ENCODE measurements around the gene NEBL. TPM values are rescaled to one million over a fixed set of nuclear protein-coding genes. Genes with fewer than 3 reads are reported as not detected.
"Not testable (repeated sequence)": the region's sequence is repeated elsewhere in the genome, so short reads cannot be mapped to it uniquely, and the experiment has no call there.

The NEBL gene
- total RNA-seq = 28.4 TPM
- 2.0 TPM for polyA plus RNA-seq

DNA sequence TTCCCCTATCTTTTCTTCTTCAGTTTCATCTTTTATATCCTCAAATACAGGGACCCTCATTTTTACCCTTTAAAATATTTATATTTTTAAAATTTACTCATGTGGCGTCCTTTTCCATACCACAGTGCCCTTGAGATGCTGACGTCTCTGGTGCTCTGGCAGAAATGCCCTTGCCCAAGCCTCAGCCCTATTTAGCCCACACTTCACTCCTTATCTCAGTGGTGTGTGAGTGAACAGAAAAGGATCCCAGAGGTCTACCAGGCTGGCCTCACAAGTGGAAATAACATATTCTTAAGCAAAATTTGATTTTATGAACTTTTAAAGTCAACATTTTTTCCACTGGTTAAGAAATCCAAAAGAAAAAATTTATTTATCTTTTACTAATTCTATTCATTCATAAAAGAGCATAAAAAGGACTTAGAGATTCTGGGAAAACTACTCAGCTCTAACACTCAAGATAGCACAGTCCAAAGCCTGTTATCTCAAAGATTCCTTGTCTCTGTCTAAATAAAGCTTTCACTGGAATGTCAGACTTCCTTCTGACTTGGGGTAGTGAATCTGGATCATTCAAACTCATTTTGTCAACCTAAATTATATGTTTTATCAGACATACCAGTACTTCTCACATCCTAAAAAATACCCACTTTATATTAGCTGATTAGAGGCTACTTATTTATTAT lies at the start of gene NEBL:
Gene NEBL (minus strand): TSS at position 166 of the 680 bp plus-strand sequence. CDS start 106 bp downstream, at position 60.
- no peaks in the 10 kb centered on the region for H3K4me1 ChIP-seq (ENCODE audit: insufficient read depth)
- DNase-seq (ENCODE audit: extremely low spot score) = no peak
- H3K27ac ChIP-seq (ENCODE audit: low read depth) = no peak within 1 kb of the TSS
- no peak within 1 kb of the TSS for H3K4me3 ChIP-seq (ENCODE audit: low read depth, low read length)
- H3K36me3 ChIP-seq (ENCODE audit: insufficient read depth) = no peaks in the 10 kb centered on the region
- WGBS = 58% methylated on average over 2 of the region's 2 CpGs

- 90% methylated on average over 9 of the region's 9 CpGs for WGBS
- no peak for DNase-seq (ENCODE audit: extremely low spot score)
- Histone ChIP-seq H3K4me3 (ENCODE audit: low read depth, low read length) (no peak overlapping the region), H3K27ac (ENCODE audit: low read depth) (no peak overlapping the region), H3K4me1 (ENCODE audit: insufficient read depth) (no peaks in the 10 kb centered on the region), H3K36me3 (ENCODE audit: insufficient read depth) (no peaks in the 10 kb centered on the region)
These were observed 48.6 kb upstream of the NEBL start for GRCh38 chr10:20945546-20946332.

- no peaks in the 10 kb centered on the region for H3K36me3 ChIP-seq (ENCODE audit: insufficient read depth)
- DNase-seq (ENCODE audit: extremely low spot score) = no peak
- no peak overlapping the region for H3K4me3 ChIP-seq (ENCODE audit: low read depth, low read length)
- H3K27ac ChIP-seq (ENCODE audit: low read depth) = no peak overlapping the region
- H3K4me1 ChIP-seq (ENCODE audit: insufficient read depth) = no peaks in the 10 kb centered on the region
- WGBS = 84% methylated on average over 7 of the region's 7 CpGs
These were observed 47.8 kb upstream of the NEBL start for GRCh38 chr10:20944789-20945502.

DNA sequence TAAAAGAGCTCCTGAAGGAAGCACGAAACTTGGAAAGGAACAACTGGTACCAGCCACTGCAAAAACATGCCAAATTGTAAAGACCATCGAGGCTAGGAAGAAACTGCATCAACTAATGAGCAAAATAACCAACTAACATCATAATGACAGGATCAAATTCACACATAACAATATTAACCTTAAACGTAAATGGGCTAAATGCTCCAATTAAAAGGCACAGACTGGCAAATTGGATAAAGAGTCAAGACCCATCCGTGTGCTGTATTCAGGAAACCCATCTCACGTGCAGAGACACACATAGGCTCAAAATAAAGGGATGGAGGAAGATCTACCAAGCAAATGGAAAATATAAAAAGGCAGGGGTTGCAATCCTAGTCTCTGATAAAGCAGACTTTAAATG lies 42.3 kb upstream of the NEBL start:
- WGBS = 90% methylated on average over 4 of the region's 5 CpGs

DNA sequence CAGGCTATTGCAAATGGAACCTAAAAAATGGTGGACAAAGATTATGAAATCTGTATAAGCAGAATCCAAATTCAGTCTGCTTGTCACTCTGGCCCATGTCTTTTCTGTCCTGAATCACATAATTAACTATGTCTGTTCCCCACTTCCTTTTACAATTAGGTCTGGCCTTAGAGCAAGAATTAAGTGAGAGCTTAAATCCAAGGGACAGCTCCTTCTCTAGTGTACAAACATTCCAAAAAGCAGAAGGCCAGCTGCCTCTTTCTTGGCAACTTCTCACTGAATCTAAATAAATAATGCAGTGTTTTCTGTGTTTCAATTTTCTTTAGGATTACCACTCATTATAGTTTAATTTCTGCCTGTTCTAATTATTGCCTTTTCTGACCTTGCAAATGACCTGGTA lies 39.3 kb upstream of the NEBL start:
- Histone ChIP-seq H3K4me1 (ENCODE audit: insufficient read depth) (no peaks in the 10 kb centered on the region), H3K4me3 (ENCODE audit: low read depth, low read length) (no peak overlapping the region), H3K36me3 (ENCODE audit: insufficient read depth) (no peaks in the 10 kb centered on the region), H3K27ac (ENCODE audit: low read depth) (no peak overlapping the region)
- DNase-seq (ENCODE audit: extremely low spot score) = no peak

More for the DNA sequence above, 42.3 kb upstream of the NEBL start:
- not testable (repeated sequence) for H3K36me3 ChIP-seq (ENCODE audit: insufficient read depth); H3K4me1 ChIP-seq (ENCODE audit: insufficient read depth); H3K27ac ChIP-seq (ENCODE audit: low read depth); H3K4me3 ChIP-seq (ENCODE audit: low read depth, low read length); DNase-seq (ENCODE audit: extremely low spot score)

DNA sequence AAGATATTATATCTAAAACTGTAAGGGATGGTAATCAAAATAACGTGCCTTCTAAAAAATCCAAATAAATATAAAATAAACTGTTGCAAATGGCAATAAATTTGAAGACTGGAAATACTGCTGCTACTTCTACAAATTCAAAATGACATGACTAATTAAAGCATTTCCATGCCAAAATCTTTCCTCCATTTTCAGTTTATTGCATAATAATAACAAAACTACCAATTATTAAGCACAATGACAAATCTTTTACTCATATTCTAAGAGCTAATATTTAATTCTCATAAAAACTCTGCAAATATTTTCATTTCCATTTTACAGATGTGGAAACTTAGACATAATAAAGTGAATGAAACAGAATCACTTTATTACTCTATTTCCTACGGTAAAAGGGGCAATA lies 38.8 kb upstream of the NEBL start:
- H3K4me1 ChIP-seq (ENCODE audit: insufficient read depth) = no peaks in the 10 kb centered on the region
- WGBS = 44% methylated on average over 2 of the region's 2 CpGs
- no peaks in the 10 kb centered on the region for H3K36me3 ChIP-seq (ENCODE audit: insufficient read depth)
- no peak for DNase-seq (ENCODE audit: extremely low spot score)
- H3K27ac ChIP-seq (ENCODE audit: low read depth) = no peak overlapping the region
- no peak overlapping the region for H3K4me3 ChIP-seq (ENCODE audit: low read depth, low read length)

- WGBS = 76% methylated on average over 8 of the region's 8 CpGs
- H3K4me1 ChIP-seq (ENCODE audit: insufficient read depth) = no peaks in the 10 kb centered on the region
- H3K4me3 ChIP-seq (ENCODE audit: low read depth, low read length) = no peak overlapping the region
- no peaks in the 10 kb centered on the region for H3K36me3 ChIP-seq (ENCODE audit: insufficient read depth)
- no peak for DNase-seq (ENCODE audit: extremely low spot score)
- H3K27ac ChIP-seq (ENCODE audit: low read depth) = no peak overlapping the region
These were observed 38.2 kb upstream of the NEBL start for GRCh38 chr10:20935301-20935700.

DNA sequence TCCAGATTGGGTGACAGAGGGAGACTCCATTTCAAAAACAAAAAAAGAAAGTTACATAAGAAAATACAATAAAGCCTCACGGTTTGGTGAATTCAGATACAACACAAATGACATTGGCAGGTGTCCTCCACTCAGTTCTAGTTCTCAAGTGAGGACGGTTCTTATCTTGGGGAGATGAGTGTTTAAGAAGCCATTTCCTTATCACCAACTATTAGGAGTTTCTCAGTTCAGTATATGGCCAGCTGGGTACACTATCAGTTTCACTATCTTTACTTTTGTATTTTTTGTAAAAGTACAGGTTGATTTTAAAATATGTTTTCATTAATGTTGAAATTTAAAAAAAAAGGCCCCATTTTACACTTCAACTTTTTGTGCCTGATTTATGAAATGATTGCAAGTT lies 36.6 kb upstream of the NEBL start:
- DNase-seq (ENCODE audit: extremely low spot score) = no peak
- Histone ChIP-seq H3K4me3 (ENCODE audit: low read depth, low read length) (no peak overlapping the region), H3K4me1 (ENCODE audit: insufficient read depth) (no peaks in the 10 kb centered on the region), H3K36me3 (ENCODE audit: insufficient read depth) (peaks cover 2% of the 10 kb centered on the region), H3K27ac (ENCODE audit: low read depth) (no peak overlapping the region)
- 68% methylated on average over 2 of the region's 2 CpGs for WGBS

DNA sequence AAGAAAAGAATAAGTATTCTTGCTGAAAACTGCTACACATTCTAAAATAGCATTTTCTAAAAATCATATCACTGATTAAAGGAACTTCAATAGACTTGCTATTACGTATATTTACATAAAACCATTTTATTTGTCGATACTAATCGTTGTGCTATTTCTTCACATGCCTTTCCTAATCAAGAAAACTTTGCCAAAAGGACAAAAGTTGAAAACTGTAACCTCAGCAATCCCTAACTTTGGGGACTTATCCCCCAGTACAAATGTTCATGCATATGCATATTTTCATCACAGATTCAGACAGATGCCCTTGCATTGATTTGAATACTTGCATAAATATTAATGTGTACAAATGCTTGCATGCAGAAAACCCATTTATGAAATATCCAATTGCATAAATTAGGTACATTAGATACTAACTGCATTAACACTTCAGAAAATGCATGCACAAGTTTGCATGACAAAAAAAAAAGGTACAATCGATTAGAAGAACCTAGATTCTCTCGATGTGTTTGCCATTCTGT lies 35.6 kb upstream of the NEBL start:
- Histone ChIP-seq H3K4me3 (ENCODE audit: low read depth, low read length) (no peak overlapping the region), H3K36me3 (ENCODE audit: insufficient read depth) (peaks cover 2% of the 10 kb centered on the region), H3K27ac (ENCODE audit: low read depth) (no peak overlapping the region), H3K4me1 (ENCODE audit: insufficient read depth) (no peaks in the 10 kb centered on the region)
- 91% methylated on average over 5 of the region's 5 CpGs for WGBS
- DNase-seq (ENCODE audit: extremely low spot score) = no peak

DNA sequence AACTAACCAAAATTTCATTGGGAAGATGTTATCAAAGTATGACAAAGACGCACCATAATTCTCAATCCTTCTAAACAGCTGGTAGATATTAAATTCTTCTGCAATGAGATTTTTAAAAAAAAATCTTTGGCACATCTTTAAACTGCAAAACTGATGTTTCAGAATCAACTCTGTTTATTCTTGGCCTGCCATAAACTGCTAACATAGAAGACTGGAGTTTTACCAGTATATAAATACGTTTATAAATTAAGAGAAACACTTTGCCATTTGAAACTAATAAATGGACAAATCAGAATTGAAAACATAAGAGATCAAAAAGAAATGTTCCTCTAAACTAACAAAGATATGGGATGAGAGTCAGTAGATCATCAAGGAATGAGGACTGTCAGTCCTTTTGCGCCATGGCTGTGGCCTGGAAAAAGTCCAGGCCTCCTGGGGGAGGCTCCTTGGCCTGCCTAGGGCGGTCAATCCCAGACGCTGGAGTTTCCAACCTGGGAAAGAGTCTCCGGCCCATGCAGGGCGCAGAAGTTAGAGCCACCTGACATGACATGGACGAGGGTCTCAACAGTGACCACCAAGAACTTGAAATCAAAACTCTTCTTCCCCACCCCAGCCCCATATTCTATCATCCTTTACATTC lies 34.2 kb upstream of the NEBL start:
- peaks cover 2% of the 10 kb centered on the region for H3K36me3 ChIP-seq (ENCODE audit: insufficient read depth)
- H3K4me3 ChIP-seq (ENCODE audit: low read depth, low read length) = no peak overlapping the region
- no peak for DNase-seq (ENCODE audit: extremely low spot score)
- no peaks in the 10 kb centered on the region for H3K4me1 ChIP-seq (ENCODE audit: insufficient read depth)
- H3K27ac ChIP-seq (ENCODE audit: low read depth) = no peak overlapping the region
- 53% methylated on average over 8 of the region's 8 CpGs for WGBS

DNA sequence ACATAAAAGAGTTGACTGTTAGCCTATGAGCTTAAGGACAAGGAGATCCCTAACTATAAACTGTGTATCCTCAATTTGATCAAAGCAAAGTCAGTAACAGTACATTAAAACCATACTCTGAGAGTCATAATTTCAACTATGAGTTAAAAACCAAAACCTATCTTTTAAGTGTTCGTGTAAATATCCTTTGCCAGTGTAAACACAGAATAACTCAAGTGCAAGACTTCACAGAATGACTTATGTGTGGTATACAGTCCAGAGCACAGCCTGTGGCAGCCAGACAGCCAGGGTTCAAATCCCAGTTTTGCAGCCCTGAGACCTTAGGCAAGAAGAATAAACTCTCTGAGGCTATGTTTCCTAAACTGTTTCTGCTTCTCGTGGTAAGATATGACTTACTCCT lies 30.3 kb upstream of the NEBL start:
- DNase-seq (ENCODE audit: extremely low spot score) = no peak

DNA sequence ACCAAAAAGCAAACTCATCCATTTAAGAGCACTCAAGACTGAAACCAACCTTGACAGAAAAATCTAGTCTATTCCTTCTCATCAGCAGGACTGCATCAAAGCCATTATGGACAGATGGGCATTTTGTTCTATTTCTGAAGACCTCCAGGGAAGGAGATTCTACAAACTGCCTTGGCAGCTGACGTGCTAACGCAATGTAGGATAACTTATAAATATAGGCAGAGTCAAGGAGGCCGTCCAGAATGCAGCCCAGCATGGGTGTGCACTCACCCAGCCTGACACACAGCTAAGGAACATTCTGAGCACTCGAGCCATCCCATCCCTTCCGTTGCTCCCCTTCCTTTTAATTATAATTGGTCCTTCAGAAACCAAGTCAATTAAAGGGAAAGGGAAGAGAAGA lies 25.3 kb upstream of the NEBL start:
- no peaks in the 10 kb centered on the region for H3K4me1 ChIP-seq (ENCODE audit: insufficient read depth)
- no peak for DNase-seq (ENCODE audit: extremely low spot score)
- no peak overlapping the region for H3K27ac ChIP-seq (ENCODE audit: low read depth)
- H3K4me3 ChIP-seq (ENCODE audit: low read depth, low read length) = no peak overlapping the region
- H3K36me3 ChIP-seq (ENCODE audit: insufficient read depth) = peaks cover 2% of the 10 kb centered on the region
- WGBS = 53% methylated on average over 5 of the region's 5 CpGs

More for the DNA sequence above, 30.3 kb upstream of the NEBL start:
- no peaks in the 10 kb centered on the region for H3K4me1 ChIP-seq (ENCODE audit: insufficient read depth)
- WGBS = 25% methylated on average over 2 of the region's 2 CpGs
- no peak overlapping the region for H3K4me3 ChIP-seq (ENCODE audit: low read depth, low read length)
- peaks cover 2% of the 10 kb centered on the region for H3K36me3 ChIP-seq (ENCODE audit: insufficient read depth)
- H3K27ac ChIP-seq (ENCODE audit: low read depth) = no peak overlapping the region

DNA sequence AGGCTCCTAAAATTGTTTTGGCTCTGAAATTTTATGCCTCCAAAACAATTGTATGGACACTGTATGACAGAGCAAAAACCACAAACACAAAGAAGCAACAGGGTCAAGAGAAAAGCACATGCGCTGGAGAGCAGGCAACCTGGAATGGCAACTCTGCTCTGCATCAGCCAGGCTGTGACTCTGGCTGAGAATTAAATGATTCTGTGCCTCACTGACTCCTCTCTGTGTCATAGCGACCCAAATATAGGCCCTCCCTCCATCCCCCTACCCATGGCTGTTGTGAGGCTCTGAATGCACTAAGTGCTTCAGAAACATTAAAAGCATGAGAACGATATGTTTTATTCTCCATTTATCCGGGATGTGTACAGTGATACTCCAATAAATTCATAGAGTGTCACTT lies 24.9 kb upstream of the NEBL start:
- H3K36me3 ChIP-seq (ENCODE audit: insufficient read depth) = peaks cover 2% of the 10 kb centered on the region
- H3K27ac ChIP-seq (ENCODE audit: low read depth) = no peak overlapping the region
- DNase-seq (ENCODE audit: extremely low spot score) = no peak
- WGBS = 69% methylated on average over 4 of the region's 4 CpGs
- no peak overlapping the region for H3K4me3 ChIP-seq (ENCODE audit: low read depth, low read length)
- H3K4me1 ChIP-seq (ENCODE audit: insufficient read depth) = no peaks in the 10 kb centered on the region
